NCI-H2081 treated with DMSO at 0.1 percent for 48 hours (cell line): ENCODE data around the gene PGBD5.

ENCODE experiments used
- DNase-seq: peaks from one replicate; lab custom pipeline; 2025; lab: John Stamatoyannopoulos, UW

Gene PGBD5

DNA sequence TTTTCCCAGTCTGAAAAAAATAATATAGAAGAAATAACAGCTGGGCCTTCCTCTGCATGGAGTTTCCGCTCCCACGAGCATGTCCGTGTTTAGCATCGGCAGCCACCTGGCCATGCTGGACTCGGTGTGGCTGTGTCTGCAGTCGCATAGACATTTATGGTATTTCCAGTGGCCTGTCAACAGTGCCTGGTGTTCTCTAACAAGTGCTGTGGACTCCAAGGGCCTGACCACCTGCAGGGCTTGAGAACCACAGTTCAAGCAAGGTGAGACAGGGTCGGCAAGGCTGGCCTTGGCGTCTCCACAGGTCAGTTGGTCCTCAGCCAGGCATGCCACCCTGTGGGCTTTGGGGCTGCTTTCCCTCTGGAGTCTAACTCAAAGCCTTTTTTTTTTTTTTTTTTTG is 124.8 kb downstream of the PGBD5 start:
- DNase-seq, result no peak

DNA sequence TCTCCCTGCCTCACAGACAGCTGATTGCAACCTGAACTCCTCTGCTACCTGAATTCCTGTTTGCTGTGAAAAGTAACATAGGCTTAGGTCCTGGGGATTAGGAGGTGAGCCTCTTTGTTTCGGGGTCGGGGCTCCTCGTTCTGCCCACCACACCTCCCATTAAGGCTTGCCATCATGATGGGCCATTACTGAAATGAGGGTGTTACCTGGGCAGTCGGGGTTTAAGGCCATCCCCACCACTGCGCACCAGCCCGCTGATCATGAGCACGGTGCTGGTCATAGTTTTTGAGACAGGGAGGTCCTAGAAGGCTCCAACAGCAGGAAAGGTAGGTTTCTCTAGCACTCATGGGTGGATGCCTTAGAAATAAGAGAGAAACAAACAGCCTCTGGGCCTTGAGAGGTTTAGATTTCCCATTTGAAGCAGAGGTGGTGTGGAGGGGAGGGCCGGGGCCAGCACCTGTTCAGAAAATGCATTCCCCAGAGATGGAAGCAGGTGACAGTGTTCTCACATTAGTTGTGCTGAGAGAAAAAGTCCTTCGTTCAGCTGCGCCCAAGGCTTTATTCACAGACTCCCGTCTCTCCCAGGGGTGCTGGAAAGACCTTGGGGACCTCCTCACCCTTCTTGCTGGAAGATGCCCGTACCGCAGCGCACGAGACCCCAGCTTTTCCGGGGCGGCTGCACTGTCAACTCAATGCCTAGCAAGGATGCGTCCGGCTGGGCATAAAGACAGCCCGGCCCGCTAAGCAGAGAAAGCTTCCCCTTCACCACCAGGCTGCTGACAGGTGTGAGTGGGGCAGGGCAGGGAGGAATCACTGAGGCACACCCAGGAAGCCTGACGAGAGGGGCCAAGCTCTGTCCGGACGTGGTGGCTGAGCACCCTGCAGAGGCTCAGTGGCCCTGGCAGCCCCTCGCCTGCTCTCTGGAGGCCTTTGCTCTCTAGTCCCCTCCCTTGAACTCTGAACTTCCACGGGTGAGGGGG is 125.5 kb downstream of the PGBD5 start:
- no peak for DNase-seq

DNA sequence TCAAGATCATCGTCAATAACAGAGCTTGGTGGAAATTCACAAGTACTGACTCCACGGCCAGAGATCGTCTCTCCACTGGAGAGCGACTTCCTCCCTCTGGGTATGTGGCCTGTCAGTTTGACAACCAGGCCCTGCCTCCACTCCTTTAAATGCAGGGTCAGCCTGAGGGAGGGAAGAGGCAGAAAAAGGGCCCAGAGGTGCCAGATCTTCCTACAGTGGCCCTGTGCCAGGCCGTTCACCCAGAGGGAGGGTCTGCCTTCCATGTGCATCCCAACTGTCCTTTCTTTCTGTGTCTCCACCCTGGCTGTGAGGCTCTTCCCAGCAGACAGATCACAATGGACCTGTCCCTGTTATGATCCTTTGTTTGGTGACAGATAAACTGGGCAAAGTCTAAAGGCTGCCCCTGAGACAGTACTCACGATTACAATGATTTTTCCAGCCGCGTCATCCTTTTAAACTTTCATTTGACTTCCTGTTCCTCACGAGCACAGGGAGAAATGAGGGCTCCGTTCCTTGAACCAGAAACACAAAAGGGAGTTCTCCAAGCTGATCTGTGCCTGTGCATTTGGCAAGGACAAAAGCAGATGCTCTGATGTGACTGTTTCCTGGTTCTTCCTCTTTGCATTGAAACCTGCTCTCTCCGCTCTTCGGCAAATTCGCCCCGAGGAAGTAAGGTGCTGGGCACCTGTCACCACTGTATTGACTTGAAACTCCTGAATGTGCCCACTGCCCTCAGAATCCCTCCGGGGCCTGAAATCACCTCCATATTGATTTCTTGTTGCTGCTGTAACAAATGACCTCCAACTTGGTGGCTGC is 126.7 kb downstream of the PGBD5 start:
- no peak for DNase-seq

DNA sequence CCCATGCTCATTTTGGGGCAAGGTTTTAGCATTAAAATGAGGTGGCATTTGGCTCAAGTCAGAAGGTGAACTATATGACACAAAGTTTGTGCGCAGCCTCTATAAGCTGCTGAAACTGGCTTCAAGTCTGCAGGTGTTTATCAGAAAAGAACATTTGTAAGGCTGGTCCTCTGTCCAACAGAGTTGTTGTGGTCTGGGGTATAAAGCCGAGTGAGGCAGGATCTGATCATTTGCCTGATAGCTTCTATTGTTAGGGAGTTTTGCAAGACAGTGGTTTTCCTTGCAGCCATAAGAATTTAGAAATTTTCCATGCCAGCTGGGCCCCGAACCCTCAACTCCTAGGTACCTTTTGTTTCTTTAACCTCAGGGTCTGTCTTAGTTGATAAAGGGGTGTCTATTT is 130.8 kb downstream of the PGBD5 start:
- no peak for DNase-seq

DNA sequence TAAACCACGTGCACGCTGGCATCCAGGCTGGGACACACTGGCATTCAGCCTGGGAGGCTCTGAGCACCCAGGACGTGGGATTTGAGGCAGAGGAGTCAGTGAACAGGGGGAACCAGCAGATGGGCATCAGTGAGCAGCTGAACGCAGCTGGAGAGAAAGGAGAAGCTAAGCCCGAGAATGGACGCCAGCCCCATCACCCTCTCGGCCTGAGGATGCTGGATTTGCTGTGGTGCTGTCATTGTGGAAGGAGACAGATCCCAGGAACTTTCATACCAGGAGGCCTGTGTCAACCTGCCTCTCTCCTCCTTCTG is 132.8 kb downstream of the PGBD5 start:
- no peak for DNase-seq

DNA sequence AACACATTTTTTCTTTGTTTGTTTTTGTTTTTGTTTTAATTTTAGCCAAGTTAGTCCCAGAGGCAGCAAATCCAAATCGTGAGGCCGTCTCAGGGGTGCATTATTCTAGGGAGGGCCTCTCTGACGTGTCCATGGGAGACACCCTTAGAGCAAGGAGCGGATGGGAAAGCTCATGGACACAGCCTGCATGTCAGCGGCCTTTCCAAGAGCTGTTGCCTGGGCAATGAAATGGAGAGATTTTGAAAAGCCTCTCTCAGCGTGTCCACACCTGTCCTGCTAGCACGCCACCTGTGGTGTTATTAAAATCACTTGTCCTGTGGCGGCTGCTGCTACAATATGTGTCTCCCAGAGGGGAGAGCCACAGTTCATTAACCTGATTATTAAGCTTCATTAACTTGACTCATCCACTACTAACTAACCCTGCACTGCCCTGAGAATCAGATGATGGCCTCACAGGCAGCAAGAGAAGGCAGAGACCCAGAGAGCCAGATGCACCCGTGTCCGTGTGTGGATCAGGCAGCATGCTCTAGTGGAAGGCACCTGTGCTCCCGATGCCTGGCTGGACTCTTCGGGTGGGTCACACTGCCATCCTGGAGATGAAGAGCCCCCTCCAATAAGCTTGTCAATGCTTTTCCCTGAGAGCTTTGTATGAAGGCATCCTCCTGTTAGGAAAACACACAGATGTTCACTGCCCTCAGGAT is 133.3 kb downstream of the PGBD5 start:
- DNase-seq, result peak; percentile 59

DNA sequence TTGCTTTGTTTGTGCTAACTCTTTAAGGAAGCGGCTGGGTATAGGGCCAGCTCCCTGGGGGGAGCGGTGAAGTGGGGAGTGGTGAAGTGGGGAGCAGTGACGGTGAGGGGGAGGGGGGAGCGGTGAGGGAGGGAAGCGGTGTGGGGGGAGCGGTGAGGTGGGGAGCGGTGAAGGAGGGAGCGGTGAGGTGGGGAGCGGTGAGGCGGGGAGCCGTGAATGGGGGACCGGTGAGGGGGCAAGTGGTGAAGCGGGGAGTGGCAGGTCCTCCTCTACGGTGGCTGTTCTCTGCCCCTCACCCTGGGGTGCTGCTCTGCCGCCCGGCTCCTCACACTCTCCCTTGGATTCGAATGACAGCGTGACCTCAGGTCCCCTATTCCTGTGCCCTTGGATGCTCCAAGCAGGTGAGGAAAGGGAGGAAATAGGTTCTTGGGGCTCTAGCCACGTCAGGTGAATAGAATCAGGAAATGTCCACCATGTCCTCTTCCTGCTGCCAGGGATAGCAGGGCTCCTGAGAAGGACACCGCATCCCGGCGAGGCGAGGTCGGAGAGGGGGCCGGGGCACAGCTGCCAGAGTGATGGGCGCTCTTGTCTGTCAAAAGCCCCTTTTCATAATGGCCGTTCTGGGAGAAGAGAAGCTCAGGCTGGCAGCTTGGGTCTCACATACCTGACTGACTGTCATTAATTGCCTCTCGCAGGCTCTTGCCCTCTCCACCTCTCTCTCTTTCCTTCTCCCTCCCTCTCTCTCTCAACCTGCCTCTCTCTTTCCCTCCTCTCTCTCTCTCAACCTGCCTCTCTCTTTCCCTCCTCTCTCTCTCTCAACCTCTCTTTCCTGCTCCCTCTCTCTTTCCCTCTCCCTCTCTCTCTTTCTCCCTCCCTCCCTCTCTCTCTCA is 134.2 kb downstream of the PGBD5 start:
- no peak for DNase-seq

DNA sequence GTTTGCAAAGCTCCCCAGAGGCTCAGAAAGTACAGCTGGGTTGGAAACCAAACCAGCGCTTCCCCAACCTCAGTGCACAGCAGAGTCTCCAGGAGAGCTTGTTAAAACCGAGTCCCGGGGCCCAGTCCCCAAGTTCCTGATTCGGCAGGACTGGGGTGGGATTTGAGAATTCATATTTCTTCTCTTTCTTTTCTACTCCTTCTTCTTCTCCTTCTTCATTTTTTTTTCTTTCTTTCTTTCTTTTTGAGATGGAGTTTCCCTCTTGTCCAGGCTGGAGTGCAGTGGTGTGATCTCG is 136.8 kb downstream of the PGBD5 start:
- no peak for DNase-seq

DNA sequence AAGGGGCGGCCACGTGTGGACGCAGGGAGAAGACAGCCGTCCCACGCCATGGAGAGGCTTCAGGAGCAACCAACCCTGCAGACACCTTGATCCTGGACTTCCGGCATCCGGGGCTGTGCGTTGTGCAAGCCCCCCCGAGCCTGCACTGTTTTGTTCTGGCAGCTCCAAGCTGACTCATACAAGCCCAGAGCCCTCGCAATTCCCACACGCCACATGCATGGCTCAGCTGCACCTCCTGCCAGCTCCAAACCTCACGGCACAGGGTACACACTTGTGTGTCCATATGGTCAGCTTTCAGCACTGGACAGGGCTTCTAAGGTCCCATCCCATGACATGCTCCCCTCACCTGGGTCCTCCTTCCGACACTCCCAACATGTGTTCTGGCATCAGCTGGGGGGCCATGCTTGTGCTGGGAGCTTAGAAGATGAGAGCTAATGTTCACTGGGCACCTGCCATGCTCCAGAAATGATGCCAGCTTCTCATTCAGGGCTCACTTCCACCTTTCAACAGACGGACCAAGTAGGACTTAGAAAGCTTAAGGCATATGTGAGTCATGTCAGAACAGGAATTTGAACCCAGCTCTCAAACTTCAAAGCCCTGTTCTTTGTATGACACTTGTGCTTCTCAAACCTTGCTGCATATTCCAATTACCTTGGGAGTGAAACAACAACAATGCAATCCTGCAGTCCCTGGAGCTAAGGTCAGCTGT is 137.3 kb downstream of the PGBD5 start:
- no peak for DNase-seq

DNA sequence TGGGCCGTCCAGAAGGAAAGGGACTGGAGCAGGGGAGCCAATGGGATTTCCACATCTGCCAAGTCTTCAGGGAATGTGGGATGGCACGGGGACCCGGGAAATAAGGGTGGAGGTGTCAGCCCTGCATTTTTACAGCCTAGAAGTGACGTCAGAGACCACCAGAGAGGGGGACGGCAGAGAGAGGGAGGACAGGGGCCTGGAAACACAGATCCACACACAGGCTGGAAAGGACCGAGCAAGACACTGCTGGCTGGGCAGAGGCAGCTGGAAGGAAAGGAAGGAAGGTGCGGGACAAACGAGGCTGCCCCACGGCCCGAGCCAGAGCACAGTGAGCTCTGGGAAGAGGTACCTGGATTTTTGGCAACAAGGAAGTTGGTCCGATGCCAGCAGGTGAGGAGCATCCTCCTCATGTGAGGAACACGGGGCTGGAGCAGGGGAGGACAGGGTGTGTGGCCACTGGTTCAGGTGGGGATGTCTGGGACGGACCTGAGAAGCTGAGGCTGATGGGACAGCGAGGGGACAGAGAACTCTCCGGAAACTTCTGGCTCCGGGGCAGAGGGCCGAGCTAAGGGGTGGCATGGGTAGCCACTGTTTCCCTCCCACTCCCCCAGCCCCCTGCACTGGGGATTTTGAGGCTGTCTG is 138.3 kb downstream of the PGBD5 start:
- no peak for DNase-seq

DNA sequence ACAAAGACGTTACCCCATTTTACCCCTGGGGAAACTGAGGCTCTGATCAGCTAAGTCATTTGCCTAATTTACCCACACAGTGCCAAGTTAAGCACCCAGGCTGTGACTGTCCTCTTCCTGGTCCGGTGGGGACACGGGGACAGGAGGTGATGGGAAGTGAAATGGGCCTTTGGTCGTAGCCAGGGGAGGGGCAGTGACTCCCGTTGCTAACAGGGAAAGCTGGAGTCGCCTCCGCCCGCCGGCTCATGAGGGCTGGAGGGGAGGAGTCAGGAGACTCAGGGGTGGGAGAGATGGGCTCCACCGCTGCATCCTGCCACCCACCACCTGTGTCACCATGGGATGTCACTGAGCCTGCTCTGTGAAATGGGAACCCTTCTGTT is 139.3 kb downstream of the PGBD5 start:
- DNase-seq, result no peak

DNA sequence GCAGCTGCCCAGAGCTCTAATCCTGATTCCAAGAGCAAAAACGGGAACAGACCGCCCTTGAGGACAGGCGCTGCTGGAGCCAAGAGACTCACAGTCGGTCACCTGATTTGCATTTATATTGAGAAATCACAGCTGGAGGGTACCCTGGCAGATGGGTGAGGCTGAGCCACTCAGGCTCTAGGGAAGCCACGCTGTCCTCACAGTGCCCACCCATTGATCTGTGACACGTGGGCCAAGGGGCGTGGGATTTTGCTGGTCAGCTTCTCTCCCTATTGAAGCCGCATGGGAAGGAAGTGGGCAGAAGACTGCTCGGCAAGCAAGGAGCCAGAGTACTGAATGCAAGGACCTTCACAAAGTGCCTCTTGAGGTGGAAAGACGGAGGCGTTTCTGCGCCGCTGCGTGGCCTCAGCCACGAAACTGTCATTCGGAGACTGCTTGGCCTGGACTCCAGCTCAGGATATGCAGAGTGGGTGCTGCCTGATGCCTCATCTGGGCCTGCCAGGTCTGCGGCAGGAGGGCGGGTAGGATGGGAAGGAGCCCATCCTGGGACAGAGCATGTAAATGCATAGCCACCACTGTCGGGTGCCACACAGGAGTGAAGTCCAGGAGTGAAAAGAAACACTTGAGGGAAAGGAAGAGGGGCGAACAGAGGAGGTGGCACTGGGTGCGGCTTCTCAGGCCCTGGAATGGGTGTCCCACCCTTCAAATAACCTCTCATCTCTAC is 139.8 kb downstream of the PGBD5 start:
- DNase-seq, result no peak

DNA sequence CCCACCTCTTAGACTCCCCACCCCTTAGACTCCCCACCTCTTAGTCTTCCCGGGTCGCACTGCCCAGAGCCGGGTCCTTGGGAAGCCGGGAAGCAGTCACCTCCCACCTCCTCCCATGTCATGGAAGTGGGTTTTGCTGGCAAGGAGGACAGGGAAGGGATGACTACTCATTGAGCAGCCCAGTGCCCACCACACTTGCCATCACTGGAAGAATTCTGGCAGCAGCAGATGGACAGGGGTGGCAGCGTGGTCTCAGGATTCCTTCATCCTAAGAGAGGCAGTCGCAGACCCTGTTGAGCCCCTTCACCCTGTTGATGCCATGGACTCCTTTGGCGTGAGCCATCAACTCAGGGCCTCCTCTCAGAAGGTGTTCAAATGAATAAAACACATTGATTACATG is 140.8 kb downstream of the PGBD5 start:
- DNase-seq, result no peak

DNA sequence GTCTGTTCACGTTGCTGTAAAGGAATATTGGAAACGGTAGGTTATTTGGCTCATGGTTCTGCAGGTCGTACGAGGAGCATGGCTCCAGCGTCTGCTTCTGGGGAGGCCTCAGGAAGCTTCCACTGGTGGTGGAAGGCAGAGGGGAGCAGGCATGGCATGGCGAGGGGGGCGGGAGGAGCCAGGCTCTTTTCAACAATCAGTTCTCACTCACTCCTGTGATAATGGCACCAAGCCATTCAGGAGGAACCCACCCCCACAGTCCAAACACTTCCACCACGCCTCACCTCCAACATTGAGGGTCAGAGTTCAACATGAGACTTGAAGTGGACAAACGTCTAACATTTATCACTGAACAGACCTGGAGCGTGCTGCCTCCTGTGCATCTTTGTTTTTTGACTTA is 141.2 kb downstream of the PGBD5 start:
- no peak for DNase-seq

DNA sequence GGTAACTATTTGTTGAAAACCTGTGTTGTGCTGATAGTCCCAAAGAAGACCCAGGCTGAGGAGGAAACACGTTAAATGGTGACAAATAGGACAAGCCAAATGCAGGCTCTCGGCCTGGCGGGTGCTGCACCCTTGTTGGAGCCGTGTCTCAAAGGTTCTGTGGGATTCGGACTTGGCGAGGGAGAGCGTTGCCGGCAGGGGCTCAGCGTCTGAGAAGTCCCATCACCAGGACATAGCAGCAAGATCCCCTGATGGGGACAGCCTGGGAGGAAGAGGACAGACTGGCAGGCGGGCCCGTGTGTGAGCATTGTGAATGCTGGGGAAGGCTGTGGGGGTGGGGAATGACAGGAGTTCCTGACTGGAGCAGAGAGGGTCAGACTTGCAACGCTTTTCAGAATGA is 142.5 kb downstream of the PGBD5 start:
- no peak for DNase-seq

DNA sequence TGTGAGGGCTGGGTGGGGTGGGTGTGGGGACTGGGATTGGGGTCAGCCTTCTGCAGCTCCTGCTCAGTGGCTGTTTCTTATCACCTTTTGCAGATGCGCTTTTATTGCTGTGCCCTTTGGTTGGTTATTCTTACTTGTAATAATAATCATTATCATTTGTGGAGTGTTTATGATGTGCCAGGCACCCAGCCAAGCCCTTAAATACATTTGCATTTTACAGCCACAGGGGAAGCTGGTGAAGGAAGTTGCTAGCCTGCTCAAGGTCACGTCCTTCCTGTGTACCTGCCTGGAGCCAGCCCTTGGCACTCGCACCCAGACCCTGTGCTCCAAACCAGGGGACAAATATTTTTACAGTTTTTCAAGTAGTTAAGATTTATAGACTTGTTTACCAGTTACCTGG is 144.0 kb downstream of the PGBD5 start:
- DNase-seq, result peak; percentile 18

DNA sequence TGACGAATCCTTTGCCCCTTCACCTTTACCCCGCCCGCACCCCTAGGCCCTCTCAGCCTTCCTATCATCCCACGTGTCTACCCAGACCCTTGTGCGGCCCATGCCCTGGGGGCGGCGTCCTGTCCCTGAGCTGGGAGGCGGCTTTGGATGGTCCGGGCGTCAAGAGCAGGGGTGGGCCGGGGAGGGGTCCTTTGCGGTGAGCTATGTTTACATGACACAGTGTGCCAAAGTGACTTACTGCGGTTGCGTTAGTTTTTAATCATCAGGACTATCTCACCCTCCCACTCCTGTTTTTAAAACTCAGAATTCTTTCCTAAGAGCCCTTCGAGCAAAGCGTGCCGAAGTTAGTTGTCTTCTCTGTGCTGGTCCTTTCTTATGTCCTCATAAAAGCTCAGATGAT is 144.6 kb downstream of the PGBD5 start:
- DNase-seq, result no peak

DNA sequence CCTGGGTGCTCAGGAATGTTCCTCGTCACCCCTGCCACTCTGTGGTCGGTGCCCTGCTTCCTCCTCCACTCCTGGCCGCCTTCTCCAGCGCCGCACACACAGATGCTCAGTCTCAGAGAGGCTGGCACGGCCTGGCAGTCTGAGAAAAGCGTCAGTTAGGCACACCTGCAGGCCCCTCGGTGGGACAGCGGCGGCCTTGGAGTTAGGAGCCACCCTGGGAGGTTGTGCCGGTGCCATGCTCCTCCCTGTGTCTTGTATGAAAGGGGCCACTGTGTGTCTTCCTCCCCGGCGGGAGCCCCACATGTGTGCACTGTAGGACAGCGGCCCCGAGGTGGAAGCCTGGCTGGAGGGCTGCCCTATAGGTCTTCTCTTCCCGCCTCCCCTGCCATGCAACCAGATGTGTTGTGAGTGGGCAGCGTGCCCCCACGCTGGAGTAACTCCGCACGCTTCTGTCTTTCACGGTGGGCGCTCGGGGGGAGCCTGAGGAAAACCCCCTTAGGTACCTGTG is 145.2 kb downstream of the PGBD5 start:
- no peak for DNase-seq

DNA sequence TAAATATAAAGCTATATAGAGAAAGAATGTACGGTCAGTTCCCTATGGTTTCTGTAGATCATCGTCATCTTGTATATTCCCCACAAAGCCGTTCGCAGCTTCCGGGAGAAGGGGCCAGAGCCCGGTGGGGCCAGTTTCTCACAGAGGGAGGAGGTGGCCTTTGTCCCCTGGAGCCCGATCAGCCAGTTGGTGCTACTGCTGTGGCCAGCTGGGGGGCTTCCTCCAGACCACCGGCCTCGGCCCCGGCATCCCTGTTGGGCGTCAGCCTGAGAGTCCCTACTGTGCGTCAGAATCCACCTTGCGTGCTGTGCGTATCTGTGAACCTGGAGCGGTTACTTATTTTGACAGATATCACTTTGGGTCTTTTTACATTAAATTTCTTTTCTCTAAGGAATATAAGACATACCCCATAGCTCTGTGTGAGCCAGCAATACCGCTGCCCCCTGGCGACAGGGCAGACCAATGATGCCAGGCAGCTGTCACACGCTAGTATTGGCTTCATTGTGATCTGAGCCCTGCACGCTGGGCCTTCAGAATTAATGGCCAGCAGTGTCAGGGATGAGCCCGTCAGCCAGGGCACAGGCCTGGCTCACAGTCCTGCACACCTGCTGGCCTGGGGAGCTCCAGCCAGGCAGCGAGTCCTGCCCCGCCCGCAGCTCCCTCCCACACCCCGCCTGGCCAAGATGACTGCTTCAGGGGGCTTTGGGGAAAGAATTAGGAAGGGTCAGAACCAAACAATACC is 145.9 kb downstream of the PGBD5 start:
- DNase-seq, result no peak
